ENCODE results near the gene SNORC.

SNORC gene

DNA sequence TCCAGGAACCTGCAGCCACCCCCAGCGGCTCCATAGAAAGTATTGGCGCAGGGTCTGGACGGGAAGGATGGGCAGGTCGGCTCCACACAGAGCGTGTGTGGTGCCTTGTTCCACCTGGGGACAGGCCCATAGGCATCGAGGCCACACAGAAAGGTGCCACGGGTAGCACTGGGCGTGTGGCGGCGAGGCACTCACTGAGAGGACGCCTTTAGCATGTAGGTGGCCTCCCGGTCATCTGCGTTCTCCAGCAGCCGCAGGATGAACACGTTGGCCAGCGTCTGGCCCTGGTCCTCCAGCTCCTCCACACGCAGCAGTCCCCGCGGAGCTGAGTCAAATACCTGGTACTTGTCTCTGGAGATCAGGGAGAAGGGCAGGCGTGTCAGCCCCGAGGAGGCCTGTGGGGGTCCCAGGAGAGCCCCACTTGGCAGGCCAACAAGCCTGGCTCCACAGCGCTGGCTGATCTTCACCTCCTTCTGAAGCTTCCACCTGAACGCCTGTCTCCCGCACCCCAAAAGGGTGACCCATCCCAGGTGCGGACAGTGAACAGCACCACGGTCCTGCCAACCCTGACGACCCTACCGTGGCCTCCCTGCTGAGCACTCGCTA lies 13.2 kb downstream of the SNORC start:
- DNase-seq = no peak

DNA sequence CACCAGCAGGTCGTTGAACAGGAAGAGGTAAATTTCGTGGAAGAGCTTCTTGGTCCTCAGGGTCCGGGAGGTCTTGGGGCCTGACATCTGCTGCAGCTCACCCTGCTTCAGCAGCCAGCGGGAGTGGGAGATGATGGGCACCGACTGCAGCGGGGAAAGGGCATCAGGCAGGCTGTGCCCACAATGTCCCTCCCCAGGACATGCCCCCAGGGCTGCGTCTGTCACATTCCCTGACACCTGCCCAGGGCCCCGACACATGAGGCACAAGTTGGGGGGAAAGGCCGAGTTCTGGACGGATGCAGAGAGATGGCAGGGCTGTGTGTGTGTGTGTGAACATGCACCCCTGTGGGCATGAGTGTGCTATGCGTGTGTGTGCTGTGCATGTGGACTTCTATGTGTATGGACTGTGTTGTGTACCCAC lies 13.9 kb downstream of the SNORC start:
- no peak for DNase-seq

DNA sequence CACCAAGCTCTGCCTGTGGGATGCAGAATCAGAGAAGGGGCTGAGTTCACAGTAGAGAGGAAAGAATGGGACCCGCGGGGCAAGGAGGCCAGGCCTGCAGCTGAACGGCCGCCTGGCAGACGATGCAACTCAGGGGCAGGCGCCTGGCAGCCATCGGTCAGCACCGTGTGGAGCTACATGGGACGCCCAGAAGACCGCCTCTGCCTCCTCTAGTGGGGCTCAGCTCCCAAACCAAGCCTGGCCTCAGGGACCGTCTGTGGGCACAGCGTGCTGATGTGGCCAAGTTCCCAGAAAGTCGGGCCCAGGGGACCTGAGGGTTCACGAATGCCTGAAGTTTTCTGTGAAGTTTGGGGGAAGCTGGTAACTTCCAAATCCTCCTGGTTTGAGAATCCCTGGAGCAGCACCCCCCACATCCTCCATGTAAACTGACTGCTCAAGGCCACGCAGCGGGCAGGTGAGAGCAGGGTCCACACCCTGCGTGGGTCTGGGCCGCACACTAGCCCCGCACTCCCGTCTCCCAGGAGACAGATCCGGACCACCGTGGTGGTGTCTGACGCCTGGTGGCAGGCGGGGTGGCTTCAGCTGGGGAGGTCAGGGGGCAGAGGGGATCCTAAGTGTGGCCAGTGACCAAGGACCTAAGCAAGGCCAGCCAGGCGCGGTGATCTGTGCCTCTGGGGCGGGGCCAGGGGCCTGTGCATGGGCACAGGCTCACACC lies 14.6 kb downstream of the SNORC start:
- DNase-seq = no peak

DNA sequence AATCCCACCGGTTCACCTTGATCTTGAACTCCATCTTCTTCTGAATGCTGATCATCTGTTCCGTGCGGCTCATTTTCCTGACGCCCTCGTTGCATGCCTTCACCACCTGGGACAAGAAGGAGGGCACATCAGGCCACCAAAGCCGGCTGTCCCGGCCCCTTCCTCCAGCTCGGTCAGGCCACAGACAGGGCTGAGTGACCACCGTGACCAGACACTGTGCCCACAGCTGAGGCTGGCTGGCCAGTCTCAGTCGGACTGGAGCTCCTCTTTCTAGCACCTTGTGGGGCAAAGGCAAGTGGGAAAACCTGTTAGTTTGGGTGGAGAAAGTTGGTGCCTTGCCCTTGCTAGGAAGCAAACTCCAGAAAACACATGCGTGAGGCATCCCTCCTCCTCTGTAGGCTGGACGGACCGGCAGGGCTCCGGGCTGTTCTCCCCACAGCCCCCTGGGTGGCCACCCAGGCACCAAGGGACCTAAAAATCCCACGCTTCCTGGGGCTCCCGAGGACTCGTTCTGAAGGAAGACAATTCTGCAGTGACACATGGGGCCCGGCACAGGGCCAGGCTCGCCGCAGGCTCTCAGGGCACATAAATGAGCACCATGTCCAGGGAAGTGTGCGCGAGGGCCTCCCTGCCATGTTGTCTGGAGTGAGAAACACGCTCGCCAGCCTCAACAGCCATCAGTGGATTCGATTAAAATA lies 15.3 kb downstream of the SNORC start:
- DNase-seq = no peak

DNA sequence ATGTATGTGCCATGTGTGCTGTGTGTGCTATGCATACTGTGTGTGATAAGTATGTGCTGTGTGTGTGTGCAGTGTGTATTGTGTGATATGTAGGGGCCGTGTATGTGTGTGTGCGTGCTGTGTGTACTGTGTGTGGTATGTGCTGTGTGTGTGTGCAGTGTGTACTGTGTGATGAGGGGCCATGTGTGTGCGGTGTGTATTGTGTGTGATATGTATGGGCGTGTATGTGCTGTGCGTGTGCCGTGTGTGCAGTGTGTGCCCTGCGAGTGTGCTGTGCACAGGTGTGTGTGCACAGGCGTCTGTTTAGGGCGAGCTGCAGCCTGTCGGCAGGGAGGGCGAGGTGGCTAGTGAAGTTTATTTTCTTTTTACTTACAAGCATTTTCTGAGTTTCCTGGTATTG lies 16.1 kb downstream of the SNORC start:
- DNase-seq = no peak

DNA sequence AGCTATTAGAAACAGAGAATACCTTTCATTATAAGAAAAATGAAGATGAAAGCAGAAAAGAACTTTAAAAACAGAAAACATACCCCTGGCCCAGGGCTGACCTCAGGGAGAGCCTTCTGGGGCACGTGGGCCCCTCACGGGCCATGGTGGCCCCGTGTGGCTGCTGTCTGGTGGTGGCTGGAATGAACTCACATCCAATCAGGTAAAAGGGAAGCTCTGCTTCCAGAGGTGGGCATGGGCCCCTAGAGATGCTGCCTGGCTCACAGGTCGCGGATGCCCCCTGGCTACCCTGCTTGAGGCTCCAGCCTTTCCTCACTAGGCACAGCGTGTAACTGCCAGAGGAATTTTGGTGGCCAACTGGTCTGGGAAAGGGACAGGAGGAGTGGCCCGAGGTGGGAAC lies 16.6 kb downstream of the SNORC start:
- no peak for DNase-seq

DNA sequence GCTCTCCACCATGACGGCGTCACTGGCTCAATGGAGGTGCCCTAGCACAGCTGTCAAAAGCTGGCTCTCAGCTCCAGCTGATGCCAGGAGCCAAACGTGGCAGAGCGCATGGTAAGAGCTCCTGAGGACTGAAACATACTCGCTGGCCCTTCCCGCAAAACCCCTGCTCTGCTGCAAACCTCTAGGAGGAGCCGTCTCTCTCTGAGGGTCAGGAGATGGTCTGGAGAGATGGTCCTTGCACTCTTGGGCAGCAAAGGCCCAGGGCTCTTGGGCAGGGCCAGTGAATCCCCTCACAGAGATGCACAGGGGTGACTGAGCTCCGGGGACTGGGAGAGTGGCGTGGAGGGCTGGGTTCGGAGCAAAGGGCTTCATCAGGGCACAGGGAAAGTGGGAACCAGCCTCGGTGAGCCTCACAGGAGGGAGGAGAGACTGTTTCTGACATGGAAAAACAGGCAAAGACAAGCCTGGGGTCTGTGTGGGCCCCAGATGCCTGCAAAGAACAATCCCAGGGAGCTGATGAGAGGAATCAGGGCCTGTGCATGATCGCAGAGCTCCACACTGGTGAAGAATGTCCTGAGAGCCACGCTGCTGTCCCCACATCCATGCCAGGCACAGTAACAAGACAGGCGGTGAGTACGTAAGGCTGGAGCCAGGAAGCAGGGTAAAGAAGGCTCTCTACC lies 17.2 kb downstream of the SNORC start:
- no peak for DNase-seq

DNA sequence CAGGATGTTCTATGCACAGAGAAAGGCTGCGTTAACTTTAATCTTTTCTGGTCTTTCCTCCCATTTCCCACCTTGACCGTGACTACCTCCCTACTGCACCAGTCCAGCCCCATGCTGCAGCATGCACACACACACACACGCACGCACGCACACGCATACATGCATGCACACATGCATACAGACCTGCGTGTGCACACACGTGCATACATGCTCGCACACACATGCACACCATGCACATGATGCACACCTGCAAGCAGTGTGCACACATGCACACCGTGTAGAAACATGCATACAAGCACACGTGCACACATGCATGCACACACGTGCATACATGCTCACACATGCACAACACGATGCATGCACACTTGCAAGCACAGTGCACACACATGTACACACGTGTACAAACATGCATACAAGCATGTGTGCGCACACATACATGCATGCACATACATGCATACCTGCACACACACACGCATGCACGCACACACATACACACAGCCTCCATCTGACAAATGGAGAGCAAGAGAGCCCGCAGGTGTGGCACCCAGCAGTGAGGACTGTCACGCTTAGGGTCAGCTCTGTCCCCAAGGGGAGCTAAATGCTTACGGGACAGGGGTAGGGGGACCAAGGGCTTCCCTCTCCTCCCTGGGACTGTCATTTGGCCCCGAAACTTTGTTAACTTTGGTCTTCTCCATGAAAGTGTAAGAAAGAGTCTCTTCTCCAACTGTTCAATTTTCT lies 18.2 kb downstream of the SNORC start:
- DNase-seq = no peak

DNA sequence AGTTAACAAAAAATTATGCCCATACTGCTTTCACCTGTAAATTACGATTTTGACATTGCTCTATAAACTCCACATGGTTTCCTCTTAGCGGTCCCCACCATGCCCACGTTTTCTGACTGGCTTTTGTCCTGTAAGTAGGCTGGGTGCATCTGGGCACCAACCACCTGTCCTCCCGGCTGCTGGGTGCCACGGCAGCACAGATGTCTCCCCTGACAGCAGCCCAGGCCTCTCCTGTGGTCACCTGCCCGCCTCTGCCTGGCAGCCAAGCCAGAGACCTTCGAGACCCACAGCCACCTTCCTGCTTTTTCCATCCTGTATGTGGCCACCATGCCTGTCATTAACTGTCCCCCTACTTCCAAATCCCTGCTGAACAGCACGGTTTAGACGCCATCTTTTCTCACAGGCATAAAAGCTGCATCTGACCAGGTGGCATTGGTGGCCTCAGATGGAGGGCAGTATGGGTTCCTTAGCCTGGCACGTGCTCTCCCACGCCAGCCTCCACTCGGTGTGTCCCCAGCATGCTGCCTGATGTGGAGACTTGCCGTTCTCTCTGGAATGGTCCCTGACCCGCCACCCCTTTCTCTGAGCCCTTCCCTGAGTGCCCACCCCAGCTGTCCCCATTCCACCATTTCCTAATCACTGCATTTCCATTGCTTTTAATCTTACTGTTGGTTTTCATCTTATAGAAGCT lies 18.9 kb downstream of the SNORC start:
- DNase-seq = no peak

DNA sequence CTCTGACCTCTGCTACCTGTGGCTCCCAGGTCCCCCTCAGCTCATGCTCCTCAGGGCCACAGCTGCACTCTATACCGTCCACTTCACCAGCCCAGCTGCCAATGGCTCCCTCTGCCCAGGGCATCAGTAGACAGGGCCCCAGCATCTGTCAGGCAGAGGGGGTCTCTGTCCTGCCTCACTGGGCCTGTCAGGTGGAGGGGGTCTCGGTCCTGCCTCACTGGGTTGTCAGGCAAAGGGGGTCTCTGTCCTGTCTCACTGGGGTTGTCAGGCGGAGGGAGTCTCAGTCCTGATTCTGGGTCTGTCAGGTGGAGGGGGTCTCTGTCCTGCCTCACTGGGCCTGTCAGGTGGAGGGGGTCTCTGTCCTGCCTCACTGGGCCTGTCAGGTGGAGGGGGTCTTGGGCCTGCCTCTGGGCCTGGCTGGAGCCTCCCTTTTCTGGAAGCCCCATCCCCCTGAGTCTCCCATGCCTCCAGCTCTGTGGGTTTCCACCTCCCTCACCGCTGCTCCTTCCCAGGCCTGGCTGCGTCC lies 19.9 kb downstream of the SNORC start:
- no peak for DNase-seq

DNA sequence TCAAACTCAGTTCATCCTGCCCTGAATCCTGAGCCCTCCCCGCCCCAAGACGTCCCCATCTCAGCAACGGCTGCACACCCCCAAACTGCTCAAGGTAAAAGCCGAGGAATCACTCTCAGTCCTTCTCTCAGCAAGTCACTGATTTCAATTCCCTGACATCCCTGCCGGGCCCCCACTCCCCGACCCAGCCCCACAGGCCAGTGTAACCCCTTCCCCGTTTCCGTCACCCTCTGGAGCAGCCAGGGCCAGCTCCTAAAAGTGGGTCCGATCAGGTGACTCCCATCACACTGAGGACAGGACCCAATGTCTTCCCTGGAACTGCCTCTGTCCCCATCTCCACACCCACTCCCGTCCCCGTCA lies 20.5 kb downstream of the SNORC start:
- DNase-seq = no peak

DNA sequence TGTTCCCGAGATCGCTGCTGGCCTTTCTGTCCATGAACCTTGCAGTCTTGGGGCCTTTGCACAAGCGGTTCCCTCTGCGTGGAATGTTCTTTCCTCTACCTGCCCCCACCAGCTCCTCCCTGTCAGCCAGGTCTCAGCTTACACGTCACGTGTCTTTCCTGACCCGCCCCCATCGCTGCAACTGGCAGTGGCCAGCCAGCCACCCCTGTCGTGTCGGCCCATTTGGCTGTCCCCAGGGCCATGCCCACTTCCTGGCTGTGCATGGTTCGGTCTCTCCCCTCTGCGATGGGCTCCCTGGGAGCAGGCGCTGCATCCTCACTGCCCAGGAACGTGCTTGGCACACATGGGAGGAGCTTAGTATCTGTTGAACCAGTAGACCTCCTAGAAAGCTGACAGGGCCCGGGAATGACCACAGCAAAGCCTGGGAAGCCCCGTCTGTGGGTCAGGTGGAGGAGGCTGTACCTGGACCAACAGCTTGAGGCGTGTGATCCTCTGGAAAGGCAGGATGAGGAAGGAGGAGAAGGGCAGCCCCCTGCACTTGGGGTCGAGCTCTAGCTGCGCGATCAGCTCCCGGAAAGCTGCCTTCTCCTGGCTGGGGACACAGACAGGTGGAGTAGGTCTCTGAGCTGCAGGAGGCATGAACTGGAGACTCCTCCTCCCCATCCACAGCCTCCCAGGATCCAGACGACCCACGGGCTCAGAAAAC lies 21.0 kb downstream of the SNORC start:
- DNase-seq = no peak

DNA sequence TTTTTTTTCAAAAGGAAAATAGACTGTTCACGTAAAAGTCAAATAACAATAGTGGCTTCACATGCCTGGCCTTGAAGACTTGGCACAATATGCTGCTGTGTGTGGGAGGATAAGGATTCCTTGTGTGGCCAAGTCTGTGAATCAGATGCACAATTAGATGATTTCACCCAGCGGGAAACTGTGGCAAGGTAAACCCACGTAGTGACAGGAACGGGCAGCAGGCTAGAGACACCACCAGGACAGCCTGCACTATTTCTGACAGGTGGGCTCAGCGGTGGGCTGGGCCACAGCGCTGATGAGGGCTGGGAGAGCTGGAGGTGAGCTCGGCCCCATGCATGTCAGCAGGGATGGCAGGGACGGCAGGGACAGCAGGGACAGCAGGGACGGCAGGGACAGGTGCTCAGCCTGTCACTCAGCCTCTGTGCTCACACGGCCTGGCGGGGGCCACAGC lies 21.6 kb downstream of the SNORC start:
- DNase-seq = no peak

DNA sequence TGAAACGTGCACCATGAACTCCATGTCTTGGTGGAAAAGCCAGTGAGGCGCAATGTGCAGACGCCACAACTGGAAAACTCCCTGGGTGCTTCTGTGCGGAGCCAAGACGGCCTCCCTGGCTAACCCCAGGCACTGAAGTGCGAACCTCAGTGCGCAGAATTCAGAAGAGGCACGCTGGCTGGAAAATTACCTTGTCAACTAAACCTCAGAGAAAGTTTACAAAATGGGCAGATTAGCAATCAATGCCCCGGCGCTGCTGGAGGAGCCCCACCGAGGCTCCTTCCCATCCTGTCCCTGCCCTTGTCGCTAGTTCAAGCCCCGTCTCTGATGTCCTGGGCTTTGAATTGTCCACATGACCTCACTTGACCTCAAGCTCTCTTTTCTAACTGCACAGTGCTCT lies 22.2 kb downstream of the SNORC start:
- no peak for DNase-seq

DNA sequence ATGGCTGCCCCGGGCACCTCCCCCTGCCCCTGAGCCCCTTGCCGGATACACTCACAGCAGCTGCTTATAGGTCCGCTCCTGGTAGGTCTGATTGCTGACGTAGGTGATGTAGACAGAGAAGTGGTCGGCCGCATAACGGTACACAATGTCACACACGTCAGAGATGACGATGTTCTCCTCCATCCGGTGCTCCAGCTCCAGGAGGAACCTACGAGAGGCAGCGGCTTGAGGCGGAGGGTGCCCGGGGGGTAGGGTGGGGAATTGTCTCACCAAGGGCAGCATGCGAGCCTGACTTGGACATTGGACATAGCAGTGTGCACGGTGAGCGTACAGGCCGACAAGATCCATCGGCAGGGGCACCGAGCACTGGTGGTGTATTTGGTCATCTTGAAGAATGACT lies 22.8 kb downstream of the SNORC start:
- no peak for DNase-seq

DNA sequence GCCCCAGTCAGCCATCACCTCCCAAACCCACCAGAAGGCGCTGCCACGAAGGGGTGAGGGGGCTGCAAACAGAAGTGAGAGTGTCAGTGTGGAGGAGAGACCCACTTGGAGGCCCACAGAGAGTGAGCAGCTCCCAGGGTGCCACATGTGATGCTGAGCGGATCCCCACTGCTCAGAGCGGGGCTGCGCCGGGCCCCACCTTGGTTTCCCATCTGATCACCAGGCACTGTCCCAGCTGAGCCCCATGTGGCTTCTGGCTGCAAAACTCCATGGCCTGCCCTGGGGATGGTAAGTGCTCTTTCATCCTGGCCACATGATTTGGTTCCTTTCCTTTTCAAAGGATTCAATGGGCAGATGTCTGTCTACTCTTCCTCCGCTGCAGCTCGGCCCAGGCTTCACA lies 23.8 kb downstream of the SNORC start:
- no peak for DNase-seq

DNA sequence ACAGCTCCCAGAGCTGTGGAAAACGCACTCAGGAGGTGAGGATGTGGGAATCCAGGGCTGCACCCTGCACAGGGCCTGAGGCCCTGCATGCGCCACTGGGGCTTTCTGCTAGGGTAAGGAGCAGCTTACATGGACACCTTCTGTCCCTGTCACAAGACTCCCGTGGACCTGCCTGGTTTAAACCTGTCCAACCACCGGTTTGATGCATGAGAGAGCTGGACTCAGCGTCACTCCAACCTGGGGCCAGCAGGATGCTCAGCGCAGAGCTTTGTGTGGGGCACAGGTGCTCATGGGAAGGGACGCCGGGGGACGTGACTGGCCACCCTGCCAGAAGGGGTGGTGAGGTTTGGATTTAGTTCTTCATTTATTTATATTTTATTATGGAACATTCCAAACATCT lies 24.2 kb downstream of the SNORC start:
- DNase-seq = no peak

DNA sequence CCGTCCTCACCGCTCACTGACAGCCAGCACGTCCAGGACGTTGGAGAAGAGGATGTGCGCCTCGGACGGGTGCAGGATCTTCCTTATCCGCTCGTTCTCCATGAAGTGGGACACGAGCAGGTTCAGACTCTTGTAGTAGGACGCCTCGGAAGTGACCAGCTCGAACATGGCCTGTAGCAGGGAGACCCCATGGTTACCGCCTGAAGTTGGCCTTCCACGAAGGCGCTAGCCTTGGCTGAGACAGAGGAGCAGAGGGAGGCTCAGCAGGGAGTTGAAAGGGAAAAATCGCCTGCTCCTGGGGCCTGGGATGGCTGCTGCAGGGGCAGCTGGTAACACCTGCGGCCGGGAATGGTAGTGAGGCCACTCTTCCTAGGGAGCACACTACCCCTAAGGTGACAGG lies 24.7 kb downstream of the SNORC start:
- no peak for DNase-seq

DNA sequence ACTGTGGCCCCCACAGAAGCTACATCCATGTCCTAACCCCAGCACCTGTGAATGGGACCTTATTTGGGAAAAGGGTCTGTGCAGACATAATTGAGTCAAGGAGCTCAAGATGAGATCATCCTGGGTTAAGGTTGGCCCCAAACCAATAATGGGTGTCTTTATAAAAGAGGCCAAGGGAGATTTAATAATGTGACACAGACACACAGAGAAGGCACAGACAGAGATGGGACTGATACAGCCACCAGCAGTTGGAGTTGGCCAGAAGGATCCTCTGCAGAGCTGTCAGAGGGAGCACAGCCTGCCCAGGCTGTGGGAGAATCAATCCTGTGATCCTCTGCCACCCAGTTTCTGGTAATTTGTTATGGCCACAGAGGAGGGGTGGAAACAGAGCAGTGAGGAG lies 26.0 kb downstream of the SNORC start:
- no peak for DNase-seq

DNA sequence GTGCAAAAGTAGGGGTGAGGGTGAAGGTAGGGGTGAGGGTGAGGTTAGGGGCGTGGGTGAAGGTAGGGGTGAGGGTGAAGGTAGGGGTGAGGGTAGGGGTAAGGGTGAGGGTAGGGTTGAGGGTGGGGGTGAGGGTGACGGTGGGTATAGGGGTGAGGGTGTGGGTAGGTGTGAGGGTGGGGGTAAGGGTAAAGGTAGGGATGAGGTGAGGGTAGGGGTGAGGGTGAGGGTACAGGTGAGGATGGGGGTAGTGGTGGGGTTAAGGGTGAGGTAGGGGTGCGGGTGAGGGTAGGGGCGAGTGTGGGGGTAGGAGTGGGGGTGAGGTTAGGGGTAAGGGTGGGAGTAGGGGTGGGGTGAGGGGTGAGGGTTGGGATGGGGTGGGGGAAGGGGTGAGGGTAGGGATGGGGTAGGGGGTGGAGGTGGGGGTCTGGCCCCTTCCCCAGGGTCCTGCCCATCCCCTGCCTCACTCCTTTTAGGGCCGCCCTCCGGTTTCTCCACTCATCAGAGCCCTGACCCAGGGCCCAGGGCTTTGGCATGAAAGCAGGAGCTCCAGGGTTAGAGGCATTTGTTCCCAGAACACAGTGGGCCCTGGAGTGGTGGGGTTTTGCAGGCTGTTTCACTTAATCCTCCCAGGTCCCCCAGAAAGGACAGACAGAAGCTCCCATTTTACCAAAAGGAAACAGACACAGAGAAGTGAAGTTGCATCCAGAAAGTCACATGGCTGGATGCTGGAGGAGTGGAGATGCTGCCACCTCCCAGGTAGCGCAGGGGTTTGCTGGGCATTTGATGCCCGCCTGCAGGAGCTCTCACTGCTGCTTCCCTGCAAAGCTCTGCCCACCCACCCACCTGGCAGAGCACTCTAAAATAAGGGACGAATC lies 26.9 kb downstream of the SNORC start:
- no peak for DNase-seq

Data from effector CD4-positive, alpha-beta T cell (primary cell).